HG02759 (cell line): ENCODE measurements around the gene TCAF2.
A peak's percentile ranks its signal among the peaks of the same experiment; 100 is the strongest.
"Not testable (repeated sequence)": the region's sequence is repeated elsewhere in the genome, so short reads cannot be mapped to it uniquely, and the experiment has no call there.

ENCODE experiments used
- ATAC-seq: cut with Tn5 transposase; IDR thresholded peaks from one replicate; pipeline ENCODE4 v1.9.1; 2021; ENCODE audit warnings: mild to moderate bottlenecking, moderate library complexity; ENCODE audit not compliant: unreplicated experiment

TCAF2 gene

GRCh38 chr7:143620646-143621045 lies at the start of gene TCAF2:
TCAF2 (plus strand) TSS chr7:143620974.
- peak; percentile 81 for ATAC-seq

- ATAC-seq: not testable (repeated sequence)
These were observed 49.3 kb upstream of the TCAF2 start, which contains the start of gene CTAGE15 for GRCh38 chr7:143571501-143571900. CTAGE15 (plus strand) TSS chr7:143571801; CDS start chr7:143571818, 17 bp downstream.

GRCh38 chr7:143588183-143588582 lies 32.6 kb upstream of the TCAF2 start:
- ATAC-seq: not testable (repeated sequence)

- not testable (repeated sequence) for ATAC-seq
These were observed 30.9 kb upstream of the TCAF2 start for GRCh38 chr7:143589897-143590296.

GRCh38 chr7:143598086-143598485 lies 22.7 kb upstream of the TCAF2 start:
- ATAC-seq: not testable (repeated sequence)

GRCh38 chr7:143603549-143603948 lies 17.2 kb upstream of the TCAF2 start:
- ATAC-seq: not testable (repeated sequence)

- ATAC-seq: not testable (repeated sequence)
These were observed 14.7 kb upstream of the TCAF2 start for GRCh38 chr7:143606088-143606487.

DNA sequence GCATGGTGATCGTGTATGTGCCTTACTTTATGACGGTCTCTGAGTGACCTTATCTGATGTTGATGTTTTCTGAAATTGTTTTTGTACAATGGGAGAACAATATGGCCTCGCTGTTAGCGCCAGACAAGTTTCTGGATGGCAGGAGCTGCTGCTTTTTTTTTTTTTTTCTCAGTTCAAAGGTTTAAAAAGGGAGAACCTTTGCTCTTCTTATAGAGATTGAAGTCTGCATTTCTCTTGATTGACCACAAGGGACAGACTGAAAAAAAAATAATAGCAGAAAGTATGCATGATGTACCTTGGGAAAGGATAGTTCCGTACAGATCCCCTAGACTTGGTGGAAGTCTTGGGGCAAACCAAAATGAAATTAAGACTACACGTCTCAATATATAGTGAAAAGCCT lies 5.2 kb upstream of the TCAF2 start:
- not testable (repeated sequence) for ATAC-seq

DNA sequence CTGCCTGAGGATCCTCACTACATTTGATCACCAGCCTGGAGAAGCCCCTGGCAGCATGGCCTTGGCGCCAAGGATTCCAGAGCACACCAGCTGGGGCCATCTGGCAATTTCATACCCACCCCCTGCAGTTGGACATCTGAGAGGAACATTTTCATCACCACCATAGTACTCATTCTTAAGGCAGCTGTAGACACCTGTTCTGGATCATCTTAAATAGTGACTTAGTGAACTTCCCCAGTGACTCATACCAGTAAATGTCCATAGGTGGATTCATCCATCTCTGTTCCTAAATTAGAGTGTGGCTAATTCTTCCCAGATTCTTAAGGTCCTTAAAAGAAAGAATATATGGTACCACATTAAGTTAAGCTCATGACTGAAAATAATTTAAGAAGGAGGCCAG lies 3.6 kb upstream of the TCAF2 start:
- not testable (repeated sequence) for ATAC-seq

- ATAC-seq: peak; percentile 47
These were observed 716 bp upstream of the TCAF2 start for GRCh38 chr7:143620058-143620457.

- ATAC-seq: peak; percentile 38
These were observed 401 bp downstream of the TCAF2 start for GRCh38 chr7:143621175-143621574.

- peak; percentile 24 for ATAC-seq
These were observed 1.4 kb downstream of the TCAF2 start for GRCh38 chr7:143622130-143622529.

GRCh38 chr7:143630653-143631052 lies 9.9 kb downstream of the TCAF2 start:
- not testable (repeated sequence) for ATAC-seq

- not testable (repeated sequence) for ATAC-seq
These were observed 11.7 kb downstream of the TCAF2 start for GRCh38 chr7:143632506-143632905.

DNA sequence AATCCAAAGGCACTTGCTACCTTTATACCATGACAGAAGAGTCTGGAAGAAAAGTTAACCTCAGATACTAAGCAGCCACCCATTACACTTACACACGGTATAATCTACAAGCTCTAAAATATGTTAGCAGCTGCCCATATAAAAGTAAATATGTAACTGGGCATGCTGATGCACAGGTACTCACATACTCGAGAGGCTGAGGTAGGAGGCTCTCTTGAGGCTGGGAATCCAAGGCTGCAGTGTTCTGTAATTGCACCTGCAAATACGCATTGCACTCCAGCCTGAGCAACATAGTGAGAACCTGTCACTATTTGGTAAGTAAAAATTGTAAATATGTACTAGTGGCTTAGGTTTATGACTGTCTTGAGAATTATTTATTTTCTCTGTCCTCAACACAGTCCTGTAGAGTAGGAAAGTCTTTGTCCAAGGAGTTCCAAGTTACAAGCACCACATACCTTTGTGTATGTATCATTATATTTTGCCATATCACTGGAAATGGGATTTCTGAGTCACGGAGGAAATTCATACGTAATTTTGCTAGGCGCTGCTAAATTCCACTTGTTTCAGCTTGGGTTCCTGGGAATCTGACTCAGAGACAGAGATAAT lies 12.3 kb downstream of the TCAF2 start:
- not testable (repeated sequence) for ATAC-seq

DNA sequence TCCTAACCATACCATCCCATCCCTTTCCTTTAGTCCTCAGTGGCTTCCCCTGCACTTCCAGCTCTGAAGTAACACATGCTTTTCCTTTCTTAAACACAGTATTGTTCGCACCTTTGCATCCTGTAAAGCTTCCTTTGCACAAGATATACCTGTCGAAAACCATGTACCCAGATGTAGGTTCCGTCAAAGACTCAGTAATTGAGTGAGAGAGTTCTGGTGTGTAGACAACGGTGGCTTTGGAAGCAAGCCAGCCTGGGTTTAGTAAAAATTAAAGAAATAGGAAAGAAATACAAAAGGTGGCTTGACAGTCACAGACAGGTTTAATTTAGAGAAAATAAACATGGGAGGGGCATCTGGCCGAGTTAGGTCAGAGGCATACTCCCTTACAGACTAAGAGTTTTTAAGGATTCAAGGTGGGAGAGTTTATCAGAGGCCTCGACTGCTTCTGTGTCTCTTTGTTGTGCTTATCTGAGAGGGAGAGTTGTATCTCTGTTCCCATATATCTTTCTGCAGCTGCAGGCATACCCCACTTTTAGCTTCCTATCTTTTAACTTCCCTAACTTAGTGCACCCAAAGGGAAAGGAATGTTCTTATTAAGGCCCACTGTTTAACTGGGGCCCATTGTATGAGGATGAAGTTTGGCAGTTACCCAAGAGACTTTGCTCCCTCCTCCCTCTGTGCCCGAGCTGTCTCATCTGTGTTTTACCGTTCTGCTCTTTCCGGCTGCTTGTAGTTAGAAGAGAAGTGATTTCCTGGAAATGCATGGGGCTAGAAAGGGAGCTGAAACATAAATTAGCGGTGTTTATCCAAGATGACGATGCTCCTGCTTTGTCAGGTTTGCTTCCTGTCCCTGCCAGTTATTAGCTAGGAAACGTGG lies 14.8 kb downstream of the TCAF2 start:
- ATAC-seq: not testable (repeated sequence)

- ATAC-seq: peak; percentile 90
These were observed 18.6 kb downstream of the TCAF2 start for GRCh38 chr7:143639372-143639771.

DNA sequence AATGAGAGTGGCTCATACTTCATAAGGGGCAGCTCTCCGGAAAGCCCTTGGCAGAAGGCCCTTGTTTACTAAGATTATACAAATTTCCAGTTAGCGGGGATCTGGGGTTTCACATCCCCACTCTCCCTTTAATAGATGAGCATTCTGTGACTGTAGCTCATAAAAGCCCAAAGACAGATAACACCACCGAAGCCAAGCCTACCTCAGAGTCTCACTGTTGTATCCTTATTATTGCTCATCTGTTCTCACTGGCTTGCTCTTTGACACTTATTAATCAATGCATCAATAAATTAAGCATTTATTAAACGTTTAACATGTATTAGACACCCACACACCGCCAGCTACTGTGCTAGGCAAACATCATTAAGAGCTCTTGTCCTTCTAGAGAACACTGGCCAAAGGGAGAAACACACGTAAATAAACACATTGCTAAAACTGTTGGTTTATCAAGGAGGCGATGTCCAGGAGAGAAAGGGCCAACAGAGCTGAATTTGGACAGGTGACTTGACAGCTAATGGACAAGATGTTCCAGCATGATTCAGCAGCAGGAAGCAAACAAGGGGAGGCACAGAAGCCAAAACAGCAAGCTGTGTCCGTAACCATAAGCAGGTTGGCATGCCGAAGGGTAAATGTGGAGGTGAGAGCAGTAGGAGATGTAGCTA lies 19.9 kb downstream of the TCAF2 start:
- not testable (repeated sequence) for ATAC-seq

GRCh38 chr7:143646598-143646997 lies 25.8 kb downstream of the TCAF2 start:
- not testable (repeated sequence) for ATAC-seq

DNA sequence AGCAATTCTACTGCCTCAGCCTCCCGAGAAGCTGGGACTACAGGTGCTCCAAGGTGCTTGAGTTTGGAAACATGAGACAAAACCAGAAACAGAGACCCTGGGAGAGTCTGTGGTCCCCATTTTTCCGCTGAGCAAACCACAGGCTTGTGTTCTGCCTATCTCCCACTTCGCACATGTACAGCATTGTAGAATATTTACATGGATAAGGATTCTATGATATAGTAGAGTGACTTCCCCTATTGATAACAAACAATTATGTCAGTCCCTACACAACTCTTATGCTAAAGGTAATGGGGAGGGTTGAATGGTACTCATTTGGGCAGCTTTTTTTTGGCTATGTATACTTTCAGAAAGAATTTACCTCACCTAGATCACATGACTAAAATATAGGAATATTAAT lies 29.1 kb downstream of the TCAF2 start:
- not testable (repeated sequence) for ATAC-seq

- not testable (repeated sequence) for ATAC-seq
These were observed 29.7 kb downstream of the TCAF2 start for GRCh38 chr7:143650447-143650846.
